RWPE1 (cell line): ENCODE results near the gene ZNRD2.

Experiments used
- CTCF ChIA-PET: fragments of 350-600 bp; sonication (Branson Sonifier 250); formaldehyde crosslinking; extraction: SDS; loops from one replicate; lab custom pipeline; 2021; lab: Yijun Ruan, JAX
- POLR2A ChIA-PET: fragments of 400-600 bp; formaldehyde crosslinking; extraction: SDS; loops from one replicate; lab custom pipeline; 2020; ENCODE audit warnings: antibody characterized with exemption; ENCODE audit not compliant: low non-redundant PET; lab: Yijun Ruan, JAX
- DNase-seq: peaks from one replicate; pipeline ENCODE4 v3.0.0; 2012; ENCODE audit warnings: low spot score
- H3K27ac ChIP-seq: fragments of 450-650 bp; 2 replicates; pipeline ENCODE4 v1.5.1; 2017
- CTCF ChIP-seq: fragments of 450-650 bp; conservative IDR thresholded peaks from 2 replicates; pipeline ENCODE4 v1.5.1; 2017; ENCODE audit warnings: low read depth, mild to moderate bottlenecking

The ZNRD2 gene

GRCh38 chr11:65586247-65586630 lies 16.0 kb downstream of the ZNRD2 start:
- no peak for DNase-seq
- ChIA-PET POLR2A (no interaction called here), CTCF (no interaction called here)
- H3K27ac ChIP-seq: peak overlapping the region; percentile 68
- no peak for TF ChIP-seq CTCF

GRCh38 chr11:65586676-65587075 lies 16.4 kb downstream of the ZNRD2 start:
- CTCF ChIA-PET: no interaction called here
- peak overlapping the region; percentile 68 for H3K27ac ChIP-seq
- TF ChIP-seq CTCF: no peak
- no peak for DNase-seq
- POLR2A ChIA-PET: no interaction called here

GRCh38 chr11:65588199-65589054 lies 18.1 kb downstream of the ZNRD2 start:
- DNase-seq: no peak
- H3K27ac ChIP-seq: peak overlapping the region; percentile 68
- no peak; the same call in 1 of the 2 replicates for TF ChIP-seq CTCF
- POLR2A ChIA-PET: interaction anchor here (0.6 kb wide), 2 partner anchors 60 to 367 kb away, joined by 3 to 9 read pairs; no protein-coding TSS in a partner anchor
- CTCF ChIA-PET: interaction anchor here (0.6 to 1.0 kb wide), 5 partner anchors 9 to 274 kb away, joined by 3 to 5 read pairs (median 4); no protein-coding TSS in a partner anchor

- no peak for TF ChIP-seq CTCF
- CTCF ChIA-PET: no interaction called here
- DNase-seq: no peak
- POLR2A ChIA-PET: no interaction called here
- peak overlapping the region; percentile 68 for H3K27ac ChIP-seq
Measured at GRCh38 chr11:65589444-65590239, 19.4 kb downstream of the ZNRD2 start.

- POLR2A ChIA-PET: interaction anchor here (0.6 kb wide), 1 partner anchor 17 kb away, joined by 3 read pairs; no protein-coding TSS in a partner anchor
- H3K27ac ChIP-seq: peak overlapping the region; percentile 68
- no peak for DNase-seq
- no peak for TF ChIP-seq CTCF
- CTCF ChIA-PET: no interaction called here
Measured at GRCh38 chr11:65590240-65590738, 20.0 kb downstream of the ZNRD2 start.
